ENCODE data around the gene XPOT.

XPOT gene

GRCh38 chr12:64404470-64405256 lies 471 bp downstream of the XPOT start:
- Mint-ChIP-seq H3K27me3 (no peaks in the 10 kb centered on the region), H3K4me3 (peak overlapping the region; percentile 99), H3K36me3 (no peaks in the 10 kb centered on the region), H3K27ac (peak overlapping the region; percentile 100), H3K4me1 (peaks cover 18% of the 10 kb centered on the region), H3K9me3 (no peaks in the 10 kb centered on the region)

- peaks cover 9% of the 10 kb centered on the region for H3K36me3 Mint-ChIP-seq
- no peaks in the 10 kb centered on the region for H3K9me3 Mint-ChIP-seq
- peak overlapping the region; percentile 6 for H3K4me3 Mint-ChIP-seq
- H3K4me1 Mint-ChIP-seq = peaks cover 26% of the 10 kb centered on the region
- H3K27ac Mint-ChIP-seq = peak overlapping the region; percentile 49
- no peaks in the 10 kb centered on the region for H3K27me3 Mint-ChIP-seq
Observed at GRCh38 chr12:64407342-64408223, 3.4 kb downstream of the XPOT start.

GRCh38 chr12:64411427-64411826 lies 7.2 kb downstream of the XPOT start:
- Mint-ChIP-seq H3K9me3 (no peaks in the 10 kb centered on the region), H3K4me1 (peaks cover 20% of the 10 kb centered on the region), H3K36me3 (peaks cover 22% of the 10 kb centered on the region), H3K27ac (no peak overlapping the region), H3K27me3 (no peaks in the 10 kb centered on the region), H3K4me3 (no peak overlapping the region)

GRCh38 chr12:64412459-64412858 lies 8.3 kb downstream of the XPOT start:
- no peaks in the 10 kb centered on the region for H3K27me3 Mint-ChIP-seq
- H3K4me1 Mint-ChIP-seq = peaks cover 15% of the 10 kb centered on the region
- H3K4me3 Mint-ChIP-seq = no peak overlapping the region
- no peaks in the 10 kb centered on the region for H3K9me3 Mint-ChIP-seq
- no peak overlapping the region for H3K27ac Mint-ChIP-seq
- H3K36me3 Mint-ChIP-seq = peaks cover 25% of the 10 kb centered on the region

- Mint-ChIP-seq H3K9me3 (no peaks in the 10 kb centered on the region), H3K27ac (no peak overlapping the region), H3K4me3 (no peak overlapping the region), H3K36me3 (peaks cover 29% of the 10 kb centered on the region), H3K4me1 (peaks cover 24% of the 10 kb centered on the region), H3K27me3 (no peaks in the 10 kb centered on the region)
Observed at GRCh38 chr12:64413884-64414283, 9.7 kb downstream of the XPOT start.

- no peak overlapping the region for H3K4me3 Mint-ChIP-seq
- H3K27ac Mint-ChIP-seq = peak overlapping the region; percentile 30
- no peaks in the 10 kb centered on the region for H3K9me3 Mint-ChIP-seq
- H3K36me3 Mint-ChIP-seq = peaks cover 31% of the 10 kb centered on the region
- H3K4me1 Mint-ChIP-seq = peaks cover 17% of the 10 kb centered on the region
- H3K27me3 Mint-ChIP-seq = no peaks in the 10 kb centered on the region
Observed at GRCh38 chr12:64418209-64418608, 14.0 kb downstream of the XPOT start.

GRCh38 chr12:64419696-64420095 lies 15.5 kb downstream of the XPOT start:
- no peak overlapping the region for H3K27ac Mint-ChIP-seq
- H3K4me3 Mint-ChIP-seq = no peak overlapping the region
- H3K27me3 Mint-ChIP-seq = no peaks in the 10 kb centered on the region
- H3K36me3 Mint-ChIP-seq = peaks cover 32% of the 10 kb centered on the region
- H3K9me3 Mint-ChIP-seq = no peaks in the 10 kb centered on the region
- H3K4me1 Mint-ChIP-seq = peaks cover 17% of the 10 kb centered on the region

GRCh38 chr12:64427988-64428387 lies 23.8 kb downstream of the XPOT start:
- Mint-ChIP-seq H3K27me3 (no peaks in the 10 kb centered on the region), H3K4me3 (no peak overlapping the region), H3K4me1 (no peaks in the 10 kb centered on the region), H3K27ac (no peak overlapping the region), H3K36me3 (peaks cover 34% of the 10 kb centered on the region), H3K9me3 (no peaks in the 10 kb centered on the region)

- no peak overlapping the region for H3K4me3 Mint-ChIP-seq
- peaks cover 33% of the 10 kb centered on the region for H3K36me3 Mint-ChIP-seq
- no peak overlapping the region for H3K27ac Mint-ChIP-seq
- no peaks in the 10 kb centered on the region for H3K27me3 Mint-ChIP-seq
- no peaks in the 10 kb centered on the region for H3K4me1 Mint-ChIP-seq
- no peaks in the 10 kb centered on the region for H3K9me3 Mint-ChIP-seq
Observed at GRCh38 chr12:64428956-64429355, 24.8 kb downstream of the XPOT start.

GRCh38 chr12:64430886-64431285 lies 26.7 kb downstream of the XPOT start:
- no peak overlapping the region for H3K4me3 Mint-ChIP-seq
- peaks cover 33% of the 10 kb centered on the region for H3K36me3 Mint-ChIP-seq
- H3K9me3 Mint-ChIP-seq = no peaks in the 10 kb centered on the region
- H3K4me1 Mint-ChIP-seq = no peaks in the 10 kb centered on the region
- H3K27ac Mint-ChIP-seq = no peak overlapping the region
- no peaks in the 10 kb centered on the region for H3K27me3 Mint-ChIP-seq

GRCh38 chr12:64431791-64432190 lies 27.6 kb downstream of the XPOT start:
- H3K36me3 Mint-ChIP-seq = peaks cover 36% of the 10 kb centered on the region
- peaks cover under 1% of the 10 kb centered on the region for H3K4me1 Mint-ChIP-seq
- no peaks in the 10 kb centered on the region for H3K9me3 Mint-ChIP-seq
- no peak overlapping the region for H3K4me3 Mint-ChIP-seq
- H3K27me3 Mint-ChIP-seq = no peaks in the 10 kb centered on the region
- no peak overlapping the region for H3K27ac Mint-ChIP-seq

- Mint-ChIP-seq H3K27me3 (no peaks in the 10 kb centered on the region), H3K4me3 (no peak overlapping the region), H3K27ac (no peak overlapping the region), H3K9me3 (no peaks in the 10 kb centered on the region), H3K36me3 (peaks cover 38% of the 10 kb centered on the region), H3K4me1 (peaks cover 7% of the 10 kb centered on the region)
Observed at GRCh38 chr12:64433915-64434314, 29.7 kb downstream of the XPOT start.

GRCh38 chr12:64440100-64440499 lies 35.9 kb downstream of the XPOT start:
- Mint-ChIP-seq H3K36me3 (peaks cover 33% of the 10 kb centered on the region), H3K27me3 (no peaks in the 10 kb centered on the region), H3K27ac (no peak overlapping the region)

GRCh38 chr12:64445490-64445889 lies 41.3 kb downstream of the XPOT start:
- Mint-ChIP-seq H3K4me3 (no peak overlapping the region), H3K27ac (peak overlapping the region; percentile 44)

More at GRCh38 chr12:64440100-64440499, 35.9 kb downstream of the XPOT start:
- H3K4me1 Mint-ChIP-seq = peaks cover 17% of the 10 kb centered on the region
- no peak overlapping the region for H3K4me3 Mint-ChIP-seq
- no peaks in the 10 kb centered on the region for H3K9me3 Mint-ChIP-seq

GRCh38 chr12:64446295-64446694 lies 42.1 kb downstream of the XPOT start:
- Mint-ChIP-seq H3K9me3 (no peaks in the 10 kb centered on the region), H3K36me3 (peaks cover 15% of the 10 kb centered on the region)

More at GRCh38 chr12:64445490-64445889, 41.3 kb downstream of the XPOT start:
- no peaks in the 10 kb centered on the region for H3K27me3 Mint-ChIP-seq
- H3K4me1 Mint-ChIP-seq = peaks cover 41% of the 10 kb centered on the region
- H3K36me3 Mint-ChIP-seq = peaks cover 19% of the 10 kb centered on the region
- H3K9me3 Mint-ChIP-seq = no peaks in the 10 kb centered on the region

More at GRCh38 chr12:64446295-64446694, 42.1 kb downstream of the XPOT start:
- peak overlapping the region; percentile 52 for H3K27ac Mint-ChIP-seq
- peaks cover 49% of the 10 kb centered on the region for H3K4me1 Mint-ChIP-seq
- no peaks in the 10 kb centered on the region for H3K27me3 Mint-ChIP-seq
- H3K4me3 Mint-ChIP-seq = peak overlapping the region; percentile 9

Measured in activated naive CD4-positive, alpha-beta T cell treated with anti-CD3 and anti-CD28 coated beads, Interleukin-2, amount 50 U/mL, for 24 hours (primary cell).